PC-9 (cell line): ENCODE results near the gene FAM89B. TPM values are rescaled to one million over a fixed set of nuclear protein-coding genes. Genes with fewer than 3 reads are reported as not detected.

ENCODE experiments used
- BruUV-seq: library from RNA; stranded (reverse); fragments of 400-500 nt; replicated peaks from 2 replicates; lab custom pipeline; 2021; lab: Mats Ljungman, UMichigan
- CTCF ChIA-PET: fragments of 300-600 bp; sonication (Branson Sonifier 250); formaldehyde crosslinking; loops from one replicate; lab custom pipeline; 2022; ENCODE audit warnings: antibody characterized with exemption; lab: Charles Lee
- POLR2A ChIA-PET: fragments of 300-600 bp; sonication (Branson Sonifier 250); formaldehyde crosslinking; loops from one replicate; lab custom pipeline; 2022; ENCODE audit warnings: antibody characterized with exemption; ENCODE audit not compliant: unreplicated experiment; lab: Charles Lee
- DNase-seq, 2 experiments: peaks; one replicate each; pipeline versions ENCODE4 v3.0.0 to v3.0.0-alpha.2; 2015 to 2022; ENCODE audit warnings: mixed read lengths in 1 of 2
- H2AFZ ChIP-seq: fragments of 200-600 bp; sonication (generic); 2 replicates; pipeline ENCODE4 v1.8.1; 2017; ENCODE audit warnings: antibody characterized with exemption
- H3F3A ChIP-seq: fragments of 200-600 bp; sonication (generic); 2 replicates; pipeline ENCODE4 v1.8.1; 2017; ENCODE audit warnings: antibody characterized with exemption, mild to moderate bottlenecking, low read depth; ENCODE audit not compliant: insufficient read depth
- H3K27ac ChIP-seq: fragments of 200-600 bp; sonication (generic); 2 replicates; pipeline ENCODE4 v1.6.1; 2016; ENCODE audit warnings: mixed run types
- H3K27me3 ChIP-seq: fragments of 200-600 bp; sonication (generic); 2 replicates; pipeline ENCODE4 v1.6.1; 2016; ENCODE audit warnings: low read depth, mixed run types; ENCODE audit not compliant: insufficient read depth
- H3K36me3 ChIP-seq: fragments of 200-600 bp; sonication (generic); 2 replicates; pipeline ENCODE4 v1.6.1; 2016; ENCODE audit warnings: low read depth, mixed run types
- H3K4me1 ChIP-seq: fragments of 200-600 bp; sonication (generic); replicated peaks from 2 replicates; pipeline ENCODE4 v1.6.1; 2016; ENCODE audit warnings: mixed run types; ENCODE audit not compliant: insufficient read depth
- H3K4me2 ChIP-seq: fragments of 200-600 bp; sonication (generic); 2 replicates; pipeline ENCODE4 v1.6.1; 2017; ENCODE audit warnings: mixed run types
- H3K4me3 ChIP-seq: fragments of 200-600 bp; sonication (generic); 2 replicates; pipeline ENCODE4 v1.6.1; 2016; ENCODE audit warnings: mixed run types
- H3K79me2 ChIP-seq: fragments of 200-600 bp; sonication (generic); 2 replicates; pipeline ENCODE4 v1.6.1; 2017; ENCODE audit warnings: low read depth, mixed run types
- H3K9me2 ChIP-seq: fragments of 200-600 bp; sonication (generic); 2 replicates; pipeline ENCODE4 v1.8.1; 2017; ENCODE audit warnings: mild to moderate bottlenecking; ENCODE audit not compliant: insufficient read depth
- H3K9me3 ChIP-seq: fragments of 200-600 bp; sonication (generic); 2 replicates; pipeline ENCODE4 v1.8.1; 2016; ENCODE audit warnings: low read depth; ENCODE audit not compliant: insufficient read depth
- H4K20me1 ChIP-seq: fragments of 200-600 bp; sonication (generic); 2 replicates; pipeline ENCODE4 v1.8.1; 2017; ENCODE audit not compliant: insufficient read depth
- CTCF ChIP-seq: fragments of 200-600 bp; sonication (generic); conservative IDR thresholded peaks from 2 replicates; pipeline ENCODE4 v1.6.1; 2017; ENCODE audit warnings: mixed run types, antibody characterized with exemption, mild to moderate bottlenecking, moderate library complexity
- EZH2 ChIP-seq: fragments of 200-600 bp; sonication (generic); IDR thresholded peaks from 2 replicates; pipeline ENCODE4 v1.8.0; 2017; ENCODE audit warnings: antibody characterized with exemption, low read depth
- intact Hi-C: fragments of 100-400 bp; cut with micrococcal nuclease; formaldehyde crosslinking; loops from one replicate; pipeline ENCODE4 v1.10.0; 2022; ENCODE audit not compliant: unreplicated experiment
- total RNA-seq: library from RNA; stranded (reverse); gene quantifications from 2 replicates; pipeline ENCODE4 v1.2.3, GENCODE V29; 2021

Gene FAM89B
- total RNA-seq, 1 experiment from 2014 or later = 53.3 TPM

GRCh38 chr11:65609665-65610064 is 37.3 kb downstream of the FAM89B start:
- H3K4me3 ChIP-seq = no peak overlapping the region
- H3K79me2 ChIP-seq = peaks cover 41% of the 10 kb centered on the region
- ChIA-PET CTCF (interaction anchor here (0.6 kb wide), 1 partner anchor 82 kb away, joined by 5 read pairs; no protein-coding TSS in a partner anchor), POLR2A (interaction anchor here (0.5 kb wide), 1 partner anchor 259 kb away, joined by 12 read pairs; no protein-coding TSS in a partner anchor)
- BruUV-seq = no TSS peak
- no peaks in the 10 kb centered on the region for H3K9me2 ChIP-seq
- H2AFZ ChIP-seq = no peak overlapping the region
- H3K9me3 ChIP-seq = no peaks in the 10 kb centered on the region
- no peak for TF ChIP-seq CTCF
- TF ChIP-seq EZH2 = no peak
- H3K4me2 ChIP-seq = no peak overlapping the region
- no peak overlapping the region for H3K27ac ChIP-seq
- H3F3A ChIP-seq = peaks cover 13% of the 10 kb centered on the region
- peaks cover 16% of the 10 kb centered on the region; the same call in 1 of the 2 replicates for H3K4me1 ChIP-seq
- no peaks in the 10 kb centered on the region for H3K27me3 ChIP-seq
- DNase-seq = no peak
- H4K20me1 ChIP-seq = peaks cover 8% of the 10 kb centered on the region; the same call in 1 of the 2 replicates
- intact Hi-C loops = no loop called here
- no peaks in the 10 kb centered on the region for H3K36me3 ChIP-seq

GRCh38 chr11:65610404-65610803 is 38.1 kb downstream of the FAM89B start:
- no peaks in the 10 kb centered on the region for H3K27me3 ChIP-seq
- H3K4me1 ChIP-seq = peaks cover 16% of the 10 kb centered on the region; the same call in 1 of the 2 replicates
- ChIA-PET POLR2A (no interaction called here), CTCF (no interaction called here)
- no peak overlapping the region for H3K4me2 ChIP-seq
- no TSS peak for BruUV-seq
- H3K9me2 ChIP-seq = no peaks in the 10 kb centered on the region
- intact Hi-C loops = no loop called here
- H3K79me2 ChIP-seq = peaks cover 44% of the 10 kb centered on the region
- no peak overlapping the region for H2AFZ ChIP-seq
- no peak overlapping the region for H3K4me3 ChIP-seq
- H3K36me3 ChIP-seq = no peaks in the 10 kb centered on the region
- H3K9me3 ChIP-seq = no peaks in the 10 kb centered on the region
- no peak overlapping the region for H3K27ac ChIP-seq
- TF ChIP-seq EZH2 = no peak
- H3F3A ChIP-seq = peaks cover 16% of the 10 kb centered on the region
- no peak for DNase-seq
- peaks cover 8% of the 10 kb centered on the region; the same call in 1 of the 2 replicates for H4K20me1 ChIP-seq

GRCh38 chr11:65611028-65611757 is 38.9 kb downstream of the FAM89B start:
- DNase-seq = no peak
- no peak for TF ChIP-seq CTCF
- TF ChIP-seq EZH2 = no peak
- Histone ChIP-seq H3K36me3 (no peaks in the 10 kb centered on the region), H3K9me3 (no peaks in the 10 kb centered on the region), H3K79me2 (peaks cover 46% of the 10 kb centered on the region), H3K4me3 (no peak overlapping the region), H3F3A (peaks cover 16% of the 10 kb centered on the region), H2AFZ (no peak overlapping the region), H3K27me3 (no peaks in the 10 kb centered on the region), H3K27ac (no peak overlapping the region), H3K4me2 (no peak overlapping the region), H3K9me2 (no peaks in the 10 kb centered on the region), H3K4me1 (peaks cover 16% of the 10 kb centered on the region; the same call in 1 of the 2 replicates), H4K20me1 (peaks cover 8% of the 10 kb centered on the region; the same call in 1 of the 2 replicates)
- ChIA-PET POLR2A (no interaction called here), CTCF (no interaction called here)
- intact Hi-C loops = no loop called here
- BruUV-seq = no TSS peak
